GM12801 (cell line): ENCODE data around the gene LEAP2.

ENCODE experiments used
- TF ChIP-seq, protein P1 (sequence below): IDR thresholded peaks from one replicate; pipeline ENCODE4 v1.5.1; 2011; ENCODE audit warnings: control low read depth; ENCODE audit not compliant: insufficient read length; ENCODE audit errors: extremely low read depth

The LEAP2 gene

DNA sequence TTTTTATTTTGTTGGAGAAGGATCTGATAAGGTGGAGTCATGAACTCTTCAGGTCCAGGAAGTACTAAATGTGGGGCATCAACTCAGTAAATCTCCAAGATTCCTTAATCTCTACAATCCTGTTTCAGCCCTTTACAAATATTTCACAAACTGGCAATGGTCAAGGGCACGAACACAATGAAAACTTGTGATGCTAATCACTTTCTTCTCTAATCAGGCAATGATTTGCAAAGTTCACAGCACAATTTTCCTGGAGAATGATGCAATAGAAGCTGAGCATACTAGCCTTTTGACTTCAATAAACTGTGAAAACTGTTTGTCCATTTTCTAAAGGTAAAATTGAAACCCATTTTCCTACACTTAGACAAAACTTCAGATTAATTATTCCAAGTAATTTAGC lies 24.1 kb upstream of the LEAP2 start:
- TF ChIP-seq, protein P1, sequence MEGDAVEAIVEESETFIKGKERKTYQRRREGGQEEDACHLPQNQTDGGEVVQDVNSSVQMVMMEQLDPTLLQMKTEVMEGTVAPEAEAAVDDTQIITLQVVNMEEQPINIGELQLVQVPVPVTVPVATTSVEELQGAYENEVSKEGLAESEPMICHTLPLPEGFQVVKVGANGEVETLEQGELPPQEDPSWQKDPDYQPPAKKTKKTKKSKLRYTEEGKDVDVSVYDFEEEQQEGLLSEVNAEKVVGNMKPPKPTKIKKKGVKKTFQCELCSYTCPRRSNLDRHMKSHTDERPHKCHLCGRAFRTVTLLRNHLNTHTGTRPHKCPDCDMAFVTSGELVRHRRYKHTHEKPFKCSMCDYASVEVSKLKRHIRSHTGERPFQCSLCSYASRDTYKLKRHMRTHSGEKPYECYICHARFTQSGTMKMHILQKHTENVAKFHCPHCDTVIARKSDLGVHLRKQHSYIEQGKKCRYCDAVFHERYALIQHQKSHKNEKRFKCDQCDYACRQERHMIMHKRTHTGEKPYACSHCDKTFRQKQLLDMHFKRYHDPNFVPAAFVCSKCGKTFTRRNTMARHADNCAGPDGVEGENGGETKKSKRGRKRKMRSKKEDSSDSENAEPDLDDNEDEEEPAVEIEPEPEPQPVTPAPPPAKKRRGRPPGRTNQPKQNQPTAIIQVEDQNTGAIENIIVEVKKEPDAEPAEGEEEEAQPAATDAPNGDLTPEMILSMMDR, result no peak

DNA sequence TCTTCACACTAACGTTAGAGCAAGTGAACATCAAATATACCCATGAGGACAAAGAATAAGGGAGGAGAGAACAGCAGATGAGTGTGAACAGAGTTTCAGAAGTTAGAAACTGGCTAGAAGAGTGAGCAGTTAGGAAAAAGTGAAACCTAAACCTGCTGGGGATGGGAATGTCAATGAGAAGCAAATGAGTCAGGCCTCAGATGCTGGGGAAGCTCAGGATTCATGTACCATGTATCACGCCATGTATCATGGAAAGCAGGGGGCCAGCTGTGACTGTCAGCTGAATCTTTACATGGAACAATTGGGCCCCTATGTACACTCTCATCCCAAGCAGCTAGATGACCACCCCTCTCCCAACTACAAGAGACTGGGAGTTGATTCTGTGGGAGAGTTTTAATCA lies 23.4 kb upstream of the LEAP2 start:
- TF ChIP-seq, protein P1, result no peak

DNA sequence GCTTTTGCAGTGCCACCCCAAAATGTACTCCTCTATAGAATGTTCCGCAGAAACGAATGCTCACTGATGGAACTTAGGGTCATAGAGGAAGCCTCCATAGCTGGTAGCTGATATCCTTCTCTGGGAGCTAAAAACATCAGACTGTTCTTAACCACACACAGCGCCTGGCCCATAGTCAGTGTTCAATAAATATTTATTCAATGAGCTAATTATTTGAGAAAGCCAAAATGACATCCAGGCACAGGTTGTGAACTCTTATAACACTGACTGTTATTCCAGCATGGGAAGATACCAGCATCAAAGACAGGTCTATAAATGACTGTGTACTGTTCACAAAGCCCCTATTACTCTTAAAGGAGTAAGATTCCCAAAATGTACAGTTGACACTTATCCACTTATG lies 20.1 kb upstream of the LEAP2 start:
- TF ChIP-seq, protein P1, result no peak

DNA sequence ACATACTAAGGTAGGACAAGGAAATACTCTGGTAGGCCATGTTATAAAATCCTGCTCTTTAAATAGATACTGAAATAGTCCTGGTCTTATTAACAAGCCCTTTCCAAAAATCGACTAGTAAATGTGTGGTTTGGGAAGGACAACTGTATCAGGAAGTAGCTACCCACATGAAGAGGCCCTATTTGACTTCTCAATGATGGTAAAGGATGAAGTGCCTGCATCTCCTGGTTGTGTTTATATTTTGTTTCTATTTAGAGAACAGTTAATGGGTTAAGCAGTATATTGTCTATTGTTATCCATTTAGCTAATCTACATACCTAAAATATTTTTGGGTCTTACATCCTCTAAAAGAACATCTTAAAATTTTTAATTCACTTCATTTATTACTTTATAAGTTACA lies 19.7 kb upstream of the LEAP2 start:
- TF ChIP-seq, protein P1, result no peak

DNA sequence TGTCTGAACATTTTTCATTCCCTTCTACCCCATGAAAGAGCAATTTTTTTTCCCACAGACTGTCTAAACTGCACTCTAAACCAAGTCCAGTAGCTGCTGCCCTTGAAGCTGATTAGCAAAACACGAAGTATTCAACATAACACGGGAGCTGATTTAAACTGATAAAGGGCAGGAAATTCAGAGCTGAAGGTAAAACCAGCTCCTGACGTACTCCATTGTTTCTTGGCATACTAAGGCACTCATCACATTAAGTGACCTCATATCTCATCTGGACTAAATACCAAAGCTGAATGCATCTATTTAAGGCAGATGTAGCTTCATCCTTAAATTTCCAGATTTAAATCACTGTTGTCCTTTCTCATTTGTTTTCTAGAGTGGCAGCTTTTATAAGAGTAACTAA lies 19.2 kb upstream of the LEAP2 start:
- TF ChIP-seq, protein P1, result no peak

DNA sequence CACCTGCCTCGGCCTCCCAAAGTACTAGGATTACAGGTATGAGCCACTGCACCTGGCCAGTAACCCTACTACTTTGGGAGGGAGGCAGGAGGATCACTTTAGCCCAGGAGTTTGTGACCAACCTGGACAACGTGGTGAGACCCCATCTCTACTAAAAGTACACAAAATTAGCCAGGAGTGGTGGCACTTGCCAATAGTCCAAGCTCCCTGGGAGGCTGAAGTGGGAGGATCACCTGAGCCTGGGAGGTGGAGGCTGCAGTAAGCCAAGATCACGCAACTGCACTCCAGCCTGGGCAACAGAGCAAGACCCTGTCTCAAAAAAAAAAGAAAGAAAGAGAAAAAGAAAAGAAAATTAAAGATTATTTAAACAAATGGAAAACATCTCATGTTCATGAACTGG lies 17.5 kb upstream of the LEAP2 start:
- TF ChIP-seq, protein P1, result no peak

DNA sequence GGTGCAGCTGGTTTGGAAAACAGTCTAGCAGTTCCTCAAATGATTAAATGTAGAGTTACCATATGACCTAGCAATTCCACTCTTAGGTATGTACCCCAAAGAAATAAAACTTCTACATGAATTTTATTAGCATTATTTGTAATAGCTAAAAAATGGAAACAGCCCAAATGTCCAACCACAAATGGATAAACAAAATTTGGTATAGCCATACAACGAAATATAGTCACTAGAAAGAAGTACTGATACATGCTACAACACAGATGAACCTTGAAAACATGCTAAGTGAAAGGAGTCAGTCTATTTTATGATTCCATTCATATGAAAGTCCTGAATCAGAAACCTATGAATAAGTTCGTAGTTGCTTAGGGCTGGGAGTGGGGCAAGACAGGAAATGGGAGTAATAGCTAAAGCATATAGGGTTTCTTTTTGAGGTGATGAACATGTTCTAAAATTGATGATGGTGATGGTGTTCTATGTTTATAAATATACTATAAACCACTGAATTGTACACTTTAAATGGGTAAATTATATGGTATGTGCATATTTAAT lies 13.5 kb upstream of the LEAP2 start:
- TF ChIP-seq, protein P1, result no peak
